Neural cell (in vitro differentiated cells): ENCODE data around the gene PNCK. TPM values are rescaled to one million over a fixed set of nuclear protein-coding genes. Genes with fewer than 3 reads are reported as not detected.

Experiments
- H2AFZ ChIP-seq: fragments of 200-600, 300-800 bp; sonication (generic), shearing (Covaris generic); 2 replicates; pipeline ENCODE4 v1.6.0; 2014; ENCODE audit warnings: low read depth, mild to moderate bottlenecking, antibody characterized with exemption, low read length, moderate library complexity
- H3F3A ChIP-seq: fragments of 200-600 bp; shearing (Covaris generic); 2 replicates; pipeline ENCODE4 v1.6.1; 2016; ENCODE audit warnings: mild to moderate bottlenecking, moderate library complexity, mixed read lengths, antibody characterized with exemption, low read length; ENCODE audit not compliant: insufficient read depth, poor library complexity, severe bottlenecking
- H3K27ac ChIP-seq: fragments of 200-600, 300-800 bp; sonication (generic), shearing (Covaris generic); 2 replicates; pipeline ENCODE4 v1.5.1; 2014; ENCODE audit warnings: mild to moderate bottlenecking, low read length, moderate library complexity
- H3K27me3 ChIP-seq: fragments of 300-800, 200-600 bp; sonication (generic), shearing (Covaris generic); 2 replicates; pipeline ENCODE4 v1.6.0; 2014; ENCODE audit warnings: mild to moderate bottlenecking, low read depth, low read length, moderate library complexity; ENCODE audit not compliant: insufficient read depth
- H3K36me3 ChIP-seq: fragments of 300-800, 200-600 bp; sonication (generic), shearing (Covaris generic); 2 replicates; pipeline ENCODE4 v1.5.1; 2014; ENCODE audit warnings: mild to moderate bottlenecking, antibody characterized with exemption, low read length, moderate library complexity; ENCODE audit not compliant: insufficient read depth
- H3K4me2 ChIP-seq: fragments of 300-800, 200-600 bp; sonication (generic), shearing (Covaris generic); 2 replicates; pipeline ENCODE4 v1.6.0; 2014; ENCODE audit warnings: mild to moderate bottlenecking, low read length
- H3K4me3 ChIP-seq: fragments of 300-800, 200-600 bp; sonication (generic), shearing (Covaris generic); 2 replicates; pipeline ENCODE4 v1.5.1; 2014; ENCODE audit warnings: mild to moderate bottlenecking, low read length, moderate library complexity
- H3K79me2 ChIP-seq: fragments of 200-600 bp; shearing (Covaris generic); replicated peaks from 2 replicates; pipeline ENCODE4 v1.6.0; 2014; ENCODE audit warnings: mild to moderate bottlenecking, low read length, moderate library complexity; ENCODE audit not compliant: insufficient read depth
- H3K9ac ChIP-seq: fragments of 300-800, 200-600 bp; sonication (generic), shearing (Covaris generic); 2 replicates; pipeline ENCODE4 v1.6.1; 2016; ENCODE audit warnings: mild to moderate bottlenecking, low read length, mixed read lengths
- H3K9me2 ChIP-seq: fragments of 200-600 bp; shearing (Covaris generic); 2 replicates; pipeline ENCODE4 v1.6.1; 2016; ENCODE audit warnings: mild to moderate bottlenecking, low read length, mixed read lengths; ENCODE audit not compliant: insufficient read depth
- H3K9me3 ChIP-seq: fragments of 200-600, 300-800 bp; sonication (generic), shearing (Covaris generic); 2 replicates; pipeline ENCODE4 v1.6.1; 2016; ENCODE audit warnings: mild to moderate bottlenecking, mixed run types, low read length, moderate library complexity, mixed read lengths
- H4K20me1 ChIP-seq: fragments of 200-600 bp; shearing (Covaris generic); 2 replicates; pipeline ENCODE4 v1.6.1; 2016; ENCODE audit warnings: mild to moderate bottlenecking, mixed run types; ENCODE audit not compliant: insufficient read depth
- EP300 ChIP-seq: fragments of 450-650 bp; conservative IDR thresholded peaks from 2 replicates; pipeline ENCODE4 v1.6.1; 2014; ENCODE audit warnings: antibody characterized with exemption, mild to moderate bottlenecking, moderate library complexity; ENCODE audit not compliant: poor library complexity, severe bottlenecking
- EZH2 ChIP-seq: fragments of 200-600, 300-800 bp; shearing (Covaris generic), sonication (generic); IDR thresholded peaks from 2 replicates; pipeline ENCODE4 v1.6.1; 2014; ENCODE audit warnings: antibody characterized with exemption, low read length, borderline replicate concordance, mild to moderate bottlenecking; ENCODE audit not compliant: insufficient read depth, poor library complexity, severe bottlenecking
- MXI1 ChIP-seq: fragments of 450-650 bp; conservative IDR thresholded peaks from 2 replicates; pipeline ENCODE4 v1.6.1; 2014; ENCODE audit warnings: antibody characterized with exemption, mild to moderate bottlenecking; ENCODE audit not compliant: poor library complexity, severe bottlenecking
- POLR2AphosphoS5 ChIP-seq: IDR thresholded peaks from 2 replicates; pipeline ENCODE4 v1.6.1; 2012
- RAD21 ChIP-seq: fragments of 450-650 bp; conservative IDR thresholded peaks from 2 replicates; pipeline ENCODE4 v1.6.1; 2014; ENCODE audit warnings: antibody characterized with exemption, mild to moderate bottlenecking, moderate library complexity
- REST ChIP-seq: IDR thresholded peaks from 2 replicates; pipeline ENCODE4 v1.6.1; 2012; ENCODE audit warnings: borderline replicate concordance
- SMC3 ChIP-seq: fragments of 450-650 bp; conservative IDR thresholded peaks from 2 replicates; pipeline ENCODE4 v1.6.1; 2014; ENCODE audit warnings: antibody characterized with exemption, mild to moderate bottlenecking, moderate library complexity; ENCODE audit not compliant: poor library complexity
- TAF1 ChIP-seq: IDR thresholded peaks from 2 replicates; pipeline ENCODE4 v1.6.1; 2012; ENCODE audit warnings: low read depth
- polyA plus RNA-seq: library from polyadenylated mRNA; depleted of rRNA; stranded (reverse); fragments of >200 nt; gene quantifications from 2 replicates; pipeline ENCODE4 v1.2.3, GENCODE V29; 2014
- TF ChIP-seq, protein P1 (sequence below): fragments of 450-650 bp; IDR thresholded peaks from 2 replicates; pipeline ENCODE4 v1.5.1; 2014; ENCODE audit warnings: antibody characterized with exemption, mild to moderate bottlenecking, moderate library complexity; ENCODE audit not compliant: poor library complexity, severe bottlenecking

Gene PNCK
- polyA plus RNA-seq, 1 donor from 2014 or later, result 9.5 TPM

DNA sequence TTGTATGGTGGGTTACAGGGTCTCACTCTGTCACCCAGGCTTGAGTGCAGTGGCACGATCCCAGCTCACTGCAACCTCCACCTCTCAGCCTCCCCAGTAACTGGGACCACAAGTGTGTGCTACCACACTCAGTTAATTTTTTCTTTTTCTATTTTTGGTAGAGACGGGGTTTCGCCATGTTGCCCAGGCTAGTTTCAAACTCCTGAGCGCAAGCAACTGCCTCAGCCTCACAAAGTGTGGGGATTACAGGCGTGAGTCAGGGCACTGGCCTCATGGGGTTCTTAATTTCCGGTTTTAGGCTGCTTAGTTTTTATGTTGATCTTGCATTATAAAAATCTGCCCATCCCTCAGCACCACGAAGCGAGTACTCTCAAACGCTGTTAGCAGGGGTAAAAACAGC is 43.8 kb upstream of the PNCK start:
- Histone ChIP-seq H3F3A (no peaks in the 10 kb centered on the region), H3K36me3 (no peaks in the 10 kb centered on the region), H2AFZ (no peak overlapping the region), H3K79me2 (peaks cover 10% of the 10 kb centered on the region), H3K27ac (no peak overlapping the region), H3K27me3 (no peaks in the 10 kb centered on the region), H3K9me3 (no peaks in the 10 kb centered on the region), H3K4me3 (no peak overlapping the region), H3K4me2 (no peak overlapping the region), H4K20me1 (no peaks in the 10 kb centered on the region), H3K9ac (no peak overlapping the region), H3K9me2 (no peaks in the 10 kb centered on the region)
- no peak for TF ChIP-seq RAD21
- TF ChIP-seq SMC3, result no peak
- TF ChIP-seq POLR2AphosphoS5, result no peak
- no peak for TF ChIP-seq EP300
- no peak for TF ChIP-seq TAF1
- no peak for TF ChIP-seq REST
- no peak for TF ChIP-seq EZH2
- TF ChIP-seq MXI1, result no peak
- TF ChIP-seq, protein P1, sequence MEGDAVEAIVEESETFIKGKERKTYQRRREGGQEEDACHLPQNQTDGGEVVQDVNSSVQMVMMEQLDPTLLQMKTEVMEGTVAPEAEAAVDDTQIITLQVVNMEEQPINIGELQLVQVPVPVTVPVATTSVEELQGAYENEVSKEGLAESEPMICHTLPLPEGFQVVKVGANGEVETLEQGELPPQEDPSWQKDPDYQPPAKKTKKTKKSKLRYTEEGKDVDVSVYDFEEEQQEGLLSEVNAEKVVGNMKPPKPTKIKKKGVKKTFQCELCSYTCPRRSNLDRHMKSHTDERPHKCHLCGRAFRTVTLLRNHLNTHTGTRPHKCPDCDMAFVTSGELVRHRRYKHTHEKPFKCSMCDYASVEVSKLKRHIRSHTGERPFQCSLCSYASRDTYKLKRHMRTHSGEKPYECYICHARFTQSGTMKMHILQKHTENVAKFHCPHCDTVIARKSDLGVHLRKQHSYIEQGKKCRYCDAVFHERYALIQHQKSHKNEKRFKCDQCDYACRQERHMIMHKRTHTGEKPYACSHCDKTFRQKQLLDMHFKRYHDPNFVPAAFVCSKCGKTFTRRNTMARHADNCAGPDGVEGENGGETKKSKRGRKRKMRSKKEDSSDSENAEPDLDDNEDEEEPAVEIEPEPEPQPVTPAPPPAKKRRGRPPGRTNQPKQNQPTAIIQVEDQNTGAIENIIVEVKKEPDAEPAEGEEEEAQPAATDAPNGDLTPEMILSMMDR, result no peak

GRCh38 chrX:153714256-153714655 is 40.6 kb upstream of the PNCK start:
- TF ChIP-seq TAF1, result no peak
- no peak for TF ChIP-seq SMC3
- TF ChIP-seq RAD21, result no peak
- Histone ChIP-seq H3K9ac (no peak overlapping the region), H3K36me3 (no peaks in the 10 kb centered on the region), H2AFZ (no peak overlapping the region), H3K9me2 (no peaks in the 10 kb centered on the region), H3K27ac (no peak overlapping the region), H4K20me1 (no peaks in the 10 kb centered on the region), H3K9me3 (no peaks in the 10 kb centered on the region), H3F3A (no peaks in the 10 kb centered on the region), H3K79me2 (no peaks in the 10 kb centered on the region), H3K27me3 (no peaks in the 10 kb centered on the region), H3K4me3 (no peak overlapping the region), H3K4me2 (no peak overlapping the region)
